ENCODE measurements around the gene TICAM2. TPM values are rescaled to one million over a fixed set of nuclear protein-coding genes. Genes with fewer than 3 reads are reported as not detected.
A peak's percentile ranks its signal among the peaks of the same experiment; 100 is the strongest.

TICAM2 gene
- total RNA-seq, 4 donors from 2014 or later = 0.59 to 1.3 (median 0.78) TPM

DNA sequence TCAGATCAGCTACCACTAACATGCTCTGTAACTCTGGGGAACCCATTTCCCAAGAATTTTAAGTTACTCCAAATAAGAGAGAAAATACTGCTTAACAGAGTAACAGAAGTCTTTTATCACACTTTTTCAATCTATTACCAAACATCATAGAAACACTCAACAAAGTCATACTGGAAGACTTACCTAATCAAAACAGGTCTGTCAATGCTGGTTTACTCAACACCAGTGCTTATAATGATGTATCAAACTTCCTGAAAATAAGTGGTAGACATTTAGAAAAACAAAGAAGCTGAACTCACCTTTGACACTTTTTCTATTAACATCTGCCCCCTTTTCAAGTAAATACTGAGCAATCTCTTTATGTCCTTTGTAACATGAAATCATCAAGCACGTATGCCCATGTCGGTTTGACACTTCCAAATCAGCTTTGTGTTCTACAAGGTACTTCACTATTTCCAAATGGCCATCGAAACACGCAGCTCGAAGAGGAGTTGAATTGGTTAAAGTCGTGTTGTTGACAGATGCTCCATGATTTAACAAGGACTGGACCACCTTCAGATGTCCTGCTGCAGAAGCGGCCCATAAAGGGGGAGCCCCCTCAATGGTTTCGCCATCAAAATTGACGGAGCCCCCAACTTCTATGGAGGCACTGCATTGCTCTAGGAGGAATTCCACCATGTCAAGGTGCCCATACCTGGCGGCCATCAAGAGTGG is 59.5 kb downstream of the TICAM2 start:
- Histone ChIP-seq H3K27ac (peak overlapping the region; percentile 96 to 99 (median 98)), H3K27me3 (no peaks in the 10 kb centered on the region), H3K36me3 (peaks cover 0 to 6% of the 10 kb centered on the region in 2 donors), H3K4me3 (peak overlapping the region; percentile 85 to 96 (median 88)), H3K9me3 (no peaks in the 10 kb centered on the region), H3K4me1 (peaks cover 37 to 40% of the 10 kb centered on the region in 2 donors)
- in situ Hi-C loops (cut with MboI; ENCODE audit: low sequenced_read_pairs in 4 of 4) = loop anchor here in 2 of 4 donors (10.0 kb wide), 1 partner anchor 168 kb away; no protein-coding TSS in a partner anchor
- ATAC-seq (no peak), DNase-seq (no peak)
- TF ChIP-seq POLR2A (IDR thresholded peaks at IDR 0.05) = no peak
- TF ChIP-seq, protein P1, sequence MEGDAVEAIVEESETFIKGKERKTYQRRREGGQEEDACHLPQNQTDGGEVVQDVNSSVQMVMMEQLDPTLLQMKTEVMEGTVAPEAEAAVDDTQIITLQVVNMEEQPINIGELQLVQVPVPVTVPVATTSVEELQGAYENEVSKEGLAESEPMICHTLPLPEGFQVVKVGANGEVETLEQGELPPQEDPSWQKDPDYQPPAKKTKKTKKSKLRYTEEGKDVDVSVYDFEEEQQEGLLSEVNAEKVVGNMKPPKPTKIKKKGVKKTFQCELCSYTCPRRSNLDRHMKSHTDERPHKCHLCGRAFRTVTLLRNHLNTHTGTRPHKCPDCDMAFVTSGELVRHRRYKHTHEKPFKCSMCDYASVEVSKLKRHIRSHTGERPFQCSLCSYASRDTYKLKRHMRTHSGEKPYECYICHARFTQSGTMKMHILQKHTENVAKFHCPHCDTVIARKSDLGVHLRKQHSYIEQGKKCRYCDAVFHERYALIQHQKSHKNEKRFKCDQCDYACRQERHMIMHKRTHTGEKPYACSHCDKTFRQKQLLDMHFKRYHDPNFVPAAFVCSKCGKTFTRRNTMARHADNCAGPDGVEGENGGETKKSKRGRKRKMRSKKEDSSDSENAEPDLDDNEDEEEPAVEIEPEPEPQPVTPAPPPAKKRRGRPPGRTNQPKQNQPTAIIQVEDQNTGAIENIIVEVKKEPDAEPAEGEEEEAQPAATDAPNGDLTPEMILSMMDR (IDR thresholded peaks at IDR 0.05 in 4 of 5, conservative IDR thresholded peaks at IDR 0.05 in 1 of 5) = no peak
- intact Hi-C loops (cut with DNase I; ENCODE audit: low total_unique reads) = loop anchor here (2.0 to 5.0 kb wide), 3 partner anchors 82 to 299 kb away; partner anchors contain the start of genes AP3S1, ATG12 and TMED7

DNA sequence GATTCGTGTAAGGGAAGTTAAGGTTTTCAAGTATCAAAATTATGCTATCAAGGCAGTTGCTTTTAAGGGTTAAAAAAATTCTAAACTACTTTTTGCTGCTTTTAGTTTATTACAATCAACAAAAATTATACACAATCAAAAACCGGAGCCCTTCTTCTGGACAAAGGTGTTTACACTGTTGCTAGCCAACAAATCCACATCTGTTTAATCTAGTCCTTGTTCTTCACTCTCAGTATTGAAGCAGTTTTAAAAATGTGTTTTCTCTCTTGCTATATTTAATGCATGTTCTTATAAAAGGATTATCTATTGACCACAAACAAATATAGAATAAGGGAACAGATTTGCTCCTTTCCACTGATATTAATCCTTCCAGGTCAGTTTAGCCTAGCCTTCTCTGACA is 60.2 kb downstream of the TICAM2 start:
- peaks cover 0 to 6% of the 10 kb centered on the region in 2 donors for H3K36me3 ChIP-seq
- in situ Hi-C loops (cut with MboI; ENCODE audit: low sequenced_read_pairs in 4 of 4) (loop anchor here in 2 of 4 donors (10.0 kb wide), 1 partner anchor 167 kb away; no protein-coding TSS in a partner anchor), intact Hi-C loops (cut with DNase I; ENCODE audit: low total_unique reads) (loop anchor here (2.0 to 5.0 kb wide), 3 partner anchors 81 to 300 kb away; partner anchors contain the start of genes AP3S1, ATG12 and TMED7)
- no peak for ATAC-seq
- DNase-seq = no peak
- H3K27ac ChIP-seq = peak overlapping the region; percentile 96 to 99 (median 98)
- no peaks in the 10 kb centered on the region for H3K9me3 ChIP-seq
- H3K27me3 ChIP-seq = no peaks in the 10 kb centered on the region
- peak overlapping the region; percentile 85 to 96 (median 88) for H3K4me3 ChIP-seq
- peaks cover 44 to 47% of the 10 kb centered on the region in 2 donors for H3K4me1 ChIP-seq
- TF ChIP-seq, protein P1 (IDR thresholded peaks at IDR 0.05 in 4 of 5, conservative IDR thresholded peaks at IDR 0.05 in 1 of 5) = no peak
- TF ChIP-seq POLR2A (IDR thresholded peaks at IDR 0.05) = no peak

DNA sequence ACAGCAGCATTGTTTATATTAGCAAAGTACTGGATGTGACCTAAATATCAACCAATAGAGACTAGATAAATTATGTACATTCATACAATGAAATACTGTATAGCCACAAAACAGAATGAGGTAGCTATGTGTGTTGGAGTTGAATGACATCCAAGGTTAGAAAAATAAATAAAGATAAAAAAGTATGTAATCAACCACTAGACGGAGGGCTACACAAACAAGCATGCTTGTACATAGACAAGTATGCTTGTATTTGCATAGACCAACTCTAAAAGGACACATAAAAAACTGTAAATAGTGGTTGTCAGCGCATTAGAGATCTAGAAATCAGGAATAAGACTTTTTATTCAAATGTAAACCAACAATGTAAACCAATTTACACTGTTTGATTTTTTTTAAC is 60.7 kb downstream of the TICAM2 start:
- H3K27me3 ChIP-seq = no peaks in the 10 kb centered on the region
- no peaks in the 10 kb centered on the region for H3K9me3 ChIP-seq
- peak overlapping the region; percentile 96 to 99 (median 98) for H3K27ac ChIP-seq
- H3K4me3 ChIP-seq = peak overlapping the region; percentile 85 to 96 (median 88)
- no peak for DNase-seq
- no peak for ATAC-seq
- H3K4me1 ChIP-seq = peaks cover 49 to 52% of the 10 kb centered on the region in 2 donors
- TF ChIP-seq, protein P1 (IDR thresholded peaks at IDR 0.05 in 4 of 5, conservative IDR thresholded peaks at IDR 0.05 in 1 of 5) = no peak
- no peak for TF ChIP-seq POLR2A (IDR thresholded peaks at IDR 0.05)
- intact Hi-C loops (cut with DNase I; ENCODE audit: low total_unique reads) (loop anchor here (2.0 to 5.0 kb wide), 3 partner anchors 81 to 301 kb away; partner anchors contain the start of genes AP3S1, ATG12 and TMED7), in situ Hi-C loops (cut with MboI; ENCODE audit: low sequenced_read_pairs in 4 of 4) (loop anchor here in 2 of 4 donors (10.0 kb wide), 1 partner anchor 167 kb away; no protein-coding TSS in a partner anchor)
- H3K36me3 ChIP-seq = peaks cover 0 to 6% of the 10 kb centered on the region in 2 donors

DNA sequence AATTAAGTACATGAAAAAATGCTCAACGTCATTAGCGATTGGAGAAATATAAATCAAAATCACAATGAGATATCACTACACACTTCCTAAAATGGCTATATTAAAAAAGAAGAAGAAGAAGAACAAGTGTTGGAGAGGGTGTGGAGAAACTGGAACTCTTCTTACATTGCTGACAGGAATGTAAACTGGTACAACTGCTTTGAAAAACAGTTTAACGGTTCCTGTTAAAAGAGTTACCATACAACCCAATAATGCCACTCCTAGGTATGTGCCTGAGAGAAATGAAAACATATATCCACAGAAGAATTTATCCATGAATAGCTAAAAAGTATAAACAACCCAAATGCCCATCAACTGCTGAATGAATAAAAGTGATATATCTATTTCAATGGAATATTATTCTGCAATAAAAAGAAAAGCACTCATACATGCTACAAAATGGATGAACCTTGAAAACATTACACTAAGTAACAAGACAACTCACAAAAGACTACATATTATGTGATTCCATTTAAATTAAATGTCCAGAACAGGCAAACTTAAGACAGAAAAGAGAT is 66.7 kb downstream of the TICAM2 start:
- ATAC-seq (no peak), DNase-seq (no peak)
- peaks cover 0 to 12% of the 10 kb centered on the region in 2 donors for H3K36me3 ChIP-seq
- in situ Hi-C loops (cut with MboI; ENCODE audit: low sequenced_read_pairs in 4 of 4) = no loop called here
- H3K4me3 ChIP-seq = no peak overlapping the region
- TF ChIP-seq, protein P1 (IDR thresholded peaks at IDR 0.05 in 4 of 5, conservative IDR thresholded peaks at IDR 0.05 in 1 of 5) = no peak
- TF ChIP-seq POLR2A (IDR thresholded peaks at IDR 0.05) = no peak
- H3K4me1 ChIP-seq = peaks cover 96 to 98% of the 10 kb centered on the region in 2 donors
- H3K9me3 ChIP-seq = no peaks in the 10 kb centered on the region
- intact Hi-C loops (cut with DNase I; ENCODE audit: low total_unique reads) = no loop called here
- no peak overlapping the region for H3K27ac ChIP-seq
- no peaks in the 10 kb centered on the region for H3K27me3 ChIP-seq

Measured in gastrocnemius medialis (tissue), 4 donors.